Activated naive CD4-positive, alpha-beta T cell treated with anti-CD3 and anti-CD28 coated beads for 36 hours (primary cell): ENCODE results near the gene MYH6. TPM values are rescaled to one million over a fixed set of nuclear protein-coding genes. Genes with fewer than 3 reads are reported as not detected.

Experiments
- CTCF ChIA-PET: fragments of 350-600 bp; sonication (Branson Sonifier 250); formaldehyde crosslinking; loops from one replicate; lab custom pipeline; 2021; ENCODE audit warnings: antibody characterized with exemption; lab: Charles Lee
- DNase-seq: peaks from one replicate; pipeline ENCODE4 v3.0.0-alpha.2; 2020
- H3K27ac Mint-ChIP-seq: one replicate; pipeline ENCODE4 v1.8.0; 2021; ENCODE audit warnings: mild to moderate bottlenecking, mixed read lengths
- H3K27me3 Mint-ChIP-seq: one replicate; pipeline ENCODE4 v1.8.0; 2021; ENCODE audit warnings: low read depth, mixed read lengths
- H3K36me3 Mint-ChIP-seq: one replicate; pipeline ENCODE4 v1.8.0; 2021; ENCODE audit warnings: low read depth, mixed read lengths
- H3K4me1 Mint-ChIP-seq: one replicate; pipeline ENCODE4 v1.8.0; 2021; ENCODE audit warnings: low read depth, mixed read lengths
- H3K4me3 Mint-ChIP-seq: one replicate; pipeline ENCODE4 v1.8.0; 2021; ENCODE audit warnings: mild to moderate bottlenecking, moderate library complexity, mixed read lengths
- H3K9me3 Mint-ChIP-seq: one replicate; pipeline ENCODE4 v1.8.0; 2021; ENCODE audit warnings: mixed read lengths
- intact Hi-C: fragments of 100-400 bp; cut with micrococcal nuclease; formaldehyde crosslinking; loops from one replicate; pipeline ENCODE4 v1.15.1; 2023
- total RNA-seq, 2 experiments: library from RNA; stranded (reverse); gene quantifications; one replicate each; pipeline ENCODE4 v1.2.3, GENCODE V29; 2021

Gene MYH6
- total RNA-seq, 2 experiments from 2014 or later = not detected

- Mint-ChIP-seq H3K4me3 (no peak overlapping the region), H3K27me3 (peaks cover 2% of the 10 kb centered on the region), H3K9me3 (no peaks in the 10 kb centered on the region), H3K36me3 (no peaks in the 10 kb centered on the region), H3K27ac (no peak overlapping the region), H3K4me1 (no peaks in the 10 kb centered on the region)
- CTCF ChIA-PET = interaction anchor here (0.6 kb wide), 1 partner anchor 25 kb away, joined by 5 read pairs; no protein-coding TSS in a partner anchor
- DNase-seq = no peak
- intact Hi-C loops = no loop called here
These were observed 35.3 kb upstream of the MYH6 start for GRCh38 chr14:23443411-23443812.

- Mint-ChIP-seq H3K4me3 (no peak overlapping the region), H3K27me3 (peaks cover 2% of the 10 kb centered on the region), H3K36me3 (no peaks in the 10 kb centered on the region), H3K4me1 (no peaks in the 10 kb centered on the region), H3K27ac (no peak overlapping the region), H3K9me3 (no peaks in the 10 kb centered on the region)
- no peak for DNase-seq
- CTCF ChIA-PET = no interaction called here
- intact Hi-C loops = no loop called here
These were observed 34.8 kb upstream of the MYH6 start for GRCh38 chr14:23442721-23443356.

- H3K27me3 Mint-ChIP-seq = peaks cover 2% of the 10 kb centered on the region
- H3K4me3 Mint-ChIP-seq = no peak overlapping the region
- DNase-seq = no peak
- intact Hi-C loops = no loop called here
- CTCF ChIA-PET = no interaction called here
- no peaks in the 10 kb centered on the region for H3K4me1 Mint-ChIP-seq
- H3K9me3 Mint-ChIP-seq = no peaks in the 10 kb centered on the region
- no peaks in the 10 kb centered on the region for H3K36me3 Mint-ChIP-seq
- no peak overlapping the region for H3K27ac Mint-ChIP-seq
These were observed 33.0 kb upstream of the MYH6 start for GRCh38 chr14:23441076-23441475.

GRCh38 chr14:23439107-23439835, 31.2 kb upstream of the MYH6 start:
- no peaks in the 10 kb centered on the region for H3K4me1 Mint-ChIP-seq
- intact Hi-C loops = no loop called here
- no peaks in the 10 kb centered on the region for H3K36me3 Mint-ChIP-seq
- no peaks in the 10 kb centered on the region for H3K9me3 Mint-ChIP-seq
- no peak overlapping the region for H3K4me3 Mint-ChIP-seq
- peaks cover 2% of the 10 kb centered on the region for H3K27me3 Mint-ChIP-seq
- no peak for DNase-seq
- CTCF ChIA-PET = interaction anchor here (0.6 kb wide), 1 partner anchor 55 kb away, joined by 4 read pairs; no protein-coding TSS in a partner anchor
- H3K27ac Mint-ChIP-seq = no peak overlapping the region

- Mint-ChIP-seq H3K4me1 (no peaks in the 10 kb centered on the region), H3K27ac (no peak overlapping the region), H3K4me3 (no peak overlapping the region), H3K27me3 (peaks cover 2% of the 10 kb centered on the region), H3K9me3 (no peaks in the 10 kb centered on the region), H3K36me3 (no peaks in the 10 kb centered on the region)
- CTCF ChIA-PET = no interaction called here
- no peak for DNase-seq
- intact Hi-C loops = no loop called here
These were observed 30.3 kb upstream of the MYH6 start for GRCh38 chr14:23438101-23438971.

GRCh38 chr14:23437133-23438100, 29.3 kb upstream of the MYH6 start:
- peaks cover 2% of the 10 kb centered on the region for H3K27me3 Mint-ChIP-seq
- no peak overlapping the region for H3K4me3 Mint-ChIP-seq
- no peaks in the 10 kb centered on the region for H3K36me3 Mint-ChIP-seq
- no peaks in the 10 kb centered on the region for H3K4me1 Mint-ChIP-seq
- DNase-seq = no peak
- H3K27ac Mint-ChIP-seq = no peak overlapping the region
- no peaks in the 10 kb centered on the region for H3K9me3 Mint-ChIP-seq
- CTCF ChIA-PET = interaction anchor here (1.0 kb wide), 1 partner anchor 31 kb away, joined by 3 read pairs; no protein-coding TSS in a partner anchor
- intact Hi-C loops = no loop called here

- CTCF ChIA-PET = interaction anchor here (0.8 to 1.4 kb wide), 3 partner anchors 32 to 127 kb away, joined by 3 to 4 read pairs (median 3); no protein-coding TSS in a partner anchor
- H3K4me3 Mint-ChIP-seq = no peak overlapping the region
These were observed 28.5 kb upstream of the MYH6 start for GRCh38 chr14:23436327-23437132.

GRCh38 chr14:23435543-23436326, 27.7 kb upstream of the MYH6 start, which contains the start of gene MYH7:
TSS of gene MYH7 (minus strand) at chr14:23435660. CDS start at chr14:23433732, 1,928 bp downstream.
- Mint-ChIP-seq H3K4me3 (no peak within 1 kb of the TSS), H3K4me1 (no peaks in the 10 kb centered on the region), H3K36me3 (no peaks in the 10 kb centered on the region), H3K27me3 (no peaks in the 10 kb centered on the region), H3K27ac (no peak within 1 kb of the TSS), H3K9me3 (no peaks in the 10 kb centered on the region)
- CTCF ChIA-PET = interaction anchor here (0.8 to 1.4 kb wide), 2 partner anchors 93 to 127 kb away, joined by 3 to 4 read pairs; no protein-coding TSS in a partner anchor
- intact Hi-C loops = no loop called here
- DNase-seq = no peak

More at GRCh38 chr14:23436327-23437132, 28.5 kb upstream of the MYH6 start:
- Mint-ChIP-seq H3K4me1 (no peaks in the 10 kb centered on the region), H3K9me3 (no peaks in the 10 kb centered on the region), H3K27me3 (no peaks in the 10 kb centered on the region), H3K36me3 (no peaks in the 10 kb centered on the region), H3K27ac (no peak overlapping the region)
- no peak for DNase-seq
- intact Hi-C loops = no loop called here

- Mint-ChIP-seq H3K4me1 (no peaks in the 10 kb centered on the region), H3K27ac (no peak overlapping the region), H3K9me3 (no peaks in the 10 kb centered on the region), H3K36me3 (no peaks in the 10 kb centered on the region), H3K4me3 (no peak overlapping the region), H3K27me3 (no peaks in the 10 kb centered on the region)
- intact Hi-C loops = no loop called here
- no peak for DNase-seq
- CTCF ChIA-PET = interaction anchor here (1.4 kb wide), 1 partner anchor 129 kb away, joined by 4 read pairs; no protein-coding TSS in a partner anchor
These were observed 26.6 kb upstream of the MYH6 start for GRCh38 chr14:23434488-23435222.

- DNase-seq = no peak
- Mint-ChIP-seq H3K36me3 (no peaks in the 10 kb centered on the region), H3K4me1 (no peaks in the 10 kb centered on the region), H3K4me3 (no peak overlapping the region), H3K9me3 (no peaks in the 10 kb centered on the region), H3K27me3 (no peaks in the 10 kb centered on the region), H3K27ac (no peak overlapping the region)
- CTCF ChIA-PET = interaction anchor here (0.9 kb wide), 1 partner anchor 54 kb away, joined by 3 read pairs; no protein-coding TSS in a partner anchor
- intact Hi-C loops = no loop called here
These were observed 25.4 kb upstream of the MYH6 start for GRCh38 chr14:23433457-23433856.
